Ovary (tissue), 3 donors: Measurements from ENCODE around the gene NOS3.

Experiments
- EP300 ChIP-seq: sonication (generic); formaldehyde crosslinking; IDR thresholded peaks from one replicate; pipeline ENCODE4 v1.6.1; 2017; ENCODE audit warnings: antibody characterized with exemption
- POLR2A ChIP-seq: fragments of 450-650 bp; IDR thresholded peaks from one replicate; pipeline ENCODE4 v1.6.1; 2017; ENCODE audit warnings: antibody characterized with exemption, mild to moderate bottlenecking, moderate library complexity
- TF ChIP-seq, protein P1 (sequence below), 3 donors: fragments of 450-650 bp in 2 of 3; fragments of 200-600 bp in 1 of 3; IDR thresholded peaks; one replicate each; pipeline versions ENCODE4 v1.5.1 to v1.8.0; 2016 to 2022; ENCODE audit warnings: antibody characterized with exemption in 3 of 3, mild to moderate bottlenecking in 1 of 3
- donor health status: DM: no; HTN: no; CAD: no.

DNA sequence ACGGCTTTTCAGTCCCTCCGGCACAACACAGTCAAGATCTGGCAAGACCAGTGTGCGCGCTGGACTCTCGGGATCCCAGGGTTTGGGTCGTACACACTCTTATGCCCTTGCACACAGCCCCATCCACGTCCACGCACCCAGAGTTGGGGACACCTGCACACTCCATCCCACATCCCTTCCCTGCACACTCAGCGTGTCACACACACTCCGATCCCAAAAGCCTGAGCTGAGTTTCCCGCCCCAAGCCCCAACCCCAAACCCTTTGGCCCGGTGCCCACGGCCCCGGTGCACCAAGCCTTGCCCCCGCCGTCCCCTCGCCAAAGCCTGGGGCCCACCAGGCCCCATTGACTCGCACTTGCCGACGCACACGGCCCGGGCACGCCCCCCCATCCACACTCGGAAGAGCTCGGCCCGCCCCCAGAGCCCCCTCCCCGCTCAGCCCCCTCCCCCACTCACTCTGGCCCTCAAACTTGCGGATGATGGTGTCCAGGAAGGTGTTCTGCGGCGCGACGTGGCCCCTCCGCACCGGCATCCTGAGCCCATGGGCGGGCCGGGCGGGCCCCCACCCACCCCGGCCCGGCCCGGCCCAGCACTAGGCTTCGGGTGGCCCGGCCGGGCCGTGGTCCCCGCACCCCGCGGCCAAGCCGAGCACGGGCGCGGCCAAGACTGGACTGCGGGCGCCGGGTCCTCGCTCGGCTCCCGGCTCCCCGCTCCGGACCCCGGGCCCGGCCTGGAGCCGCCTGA, 13.3 kb upstream of the NOS3 start:
- TF ChIP-seq, protein P1, sequence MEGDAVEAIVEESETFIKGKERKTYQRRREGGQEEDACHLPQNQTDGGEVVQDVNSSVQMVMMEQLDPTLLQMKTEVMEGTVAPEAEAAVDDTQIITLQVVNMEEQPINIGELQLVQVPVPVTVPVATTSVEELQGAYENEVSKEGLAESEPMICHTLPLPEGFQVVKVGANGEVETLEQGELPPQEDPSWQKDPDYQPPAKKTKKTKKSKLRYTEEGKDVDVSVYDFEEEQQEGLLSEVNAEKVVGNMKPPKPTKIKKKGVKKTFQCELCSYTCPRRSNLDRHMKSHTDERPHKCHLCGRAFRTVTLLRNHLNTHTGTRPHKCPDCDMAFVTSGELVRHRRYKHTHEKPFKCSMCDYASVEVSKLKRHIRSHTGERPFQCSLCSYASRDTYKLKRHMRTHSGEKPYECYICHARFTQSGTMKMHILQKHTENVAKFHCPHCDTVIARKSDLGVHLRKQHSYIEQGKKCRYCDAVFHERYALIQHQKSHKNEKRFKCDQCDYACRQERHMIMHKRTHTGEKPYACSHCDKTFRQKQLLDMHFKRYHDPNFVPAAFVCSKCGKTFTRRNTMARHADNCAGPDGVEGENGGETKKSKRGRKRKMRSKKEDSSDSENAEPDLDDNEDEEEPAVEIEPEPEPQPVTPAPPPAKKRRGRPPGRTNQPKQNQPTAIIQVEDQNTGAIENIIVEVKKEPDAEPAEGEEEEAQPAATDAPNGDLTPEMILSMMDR (IDR thresholded peaks at IDR 0.05): no peak
- no peak for TF ChIP-seq POLR2A
- no peak for TF ChIP-seq EP300
